Mammary epithelial cell (primary cell): ENCODE measurements around the gene CFAP251.

ENCODE experiments used
- EZH2 ChIP-seq: IDR thresholded peaks from 2 replicates; pipeline ENCODE4 v1.6.1; 2012; ENCODE audit warnings: low read length, inconsistent platforms, borderline replicate concordance
- TF ChIP-seq, protein P1 (sequence below), 2 donors: IDR thresholded peaks in 1 of 2; conservative IDR thresholded peaks in 1 of 2; 2 replicates each; pipeline ENCODE4 v1.5.1; 2011 to 2012; ENCODE audit warnings: inconsistent platforms in 2 of 2, low read length in 2 of 2, mild to moderate bottlenecking in 2 of 2, control low read depth in 1 of 2, low read depth in 1 of 2; ENCODE audit not compliant: insufficient read depth in 1 of 2; ENCODE audit errors: extremely low read depth in 1 of 2

DNA sequence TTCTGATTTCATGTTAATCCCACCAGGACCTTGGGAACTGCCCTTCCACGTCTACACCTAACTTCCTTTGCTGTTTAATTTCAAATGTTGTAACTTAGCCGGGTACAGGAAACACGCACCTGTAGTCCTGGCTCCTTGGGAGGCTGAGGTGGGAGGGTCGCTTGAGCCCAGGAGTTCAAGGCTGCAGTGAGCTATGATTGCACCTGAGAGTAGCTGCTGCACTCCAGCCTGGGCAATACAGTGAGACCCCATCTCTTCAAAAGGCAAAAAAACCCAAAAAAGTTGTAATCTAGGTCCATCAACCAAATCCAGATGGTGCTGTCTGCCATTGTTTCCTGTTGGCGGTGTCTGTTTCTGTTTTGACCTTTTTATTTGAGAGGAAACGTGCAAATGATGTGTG lies 117.8 kb downstream of the CFAP251 start:
- TF ChIP-seq, protein P1, sequence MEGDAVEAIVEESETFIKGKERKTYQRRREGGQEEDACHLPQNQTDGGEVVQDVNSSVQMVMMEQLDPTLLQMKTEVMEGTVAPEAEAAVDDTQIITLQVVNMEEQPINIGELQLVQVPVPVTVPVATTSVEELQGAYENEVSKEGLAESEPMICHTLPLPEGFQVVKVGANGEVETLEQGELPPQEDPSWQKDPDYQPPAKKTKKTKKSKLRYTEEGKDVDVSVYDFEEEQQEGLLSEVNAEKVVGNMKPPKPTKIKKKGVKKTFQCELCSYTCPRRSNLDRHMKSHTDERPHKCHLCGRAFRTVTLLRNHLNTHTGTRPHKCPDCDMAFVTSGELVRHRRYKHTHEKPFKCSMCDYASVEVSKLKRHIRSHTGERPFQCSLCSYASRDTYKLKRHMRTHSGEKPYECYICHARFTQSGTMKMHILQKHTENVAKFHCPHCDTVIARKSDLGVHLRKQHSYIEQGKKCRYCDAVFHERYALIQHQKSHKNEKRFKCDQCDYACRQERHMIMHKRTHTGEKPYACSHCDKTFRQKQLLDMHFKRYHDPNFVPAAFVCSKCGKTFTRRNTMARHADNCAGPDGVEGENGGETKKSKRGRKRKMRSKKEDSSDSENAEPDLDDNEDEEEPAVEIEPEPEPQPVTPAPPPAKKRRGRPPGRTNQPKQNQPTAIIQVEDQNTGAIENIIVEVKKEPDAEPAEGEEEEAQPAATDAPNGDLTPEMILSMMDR (conservative IDR thresholded peaks at IDR 0.05 in 1 of 2, IDR thresholded peaks at IDR 0.05 in 1 of 2; ENCODE audit: extremely low read depth in 1 of 2, insufficient read depth in 1 of 2, low read depth in 1 of 2, low read length in 2 of 2), result no peak
- TF ChIP-seq EZH2, result no peak
